ENCODE results near the gene TTR. TPM values are rescaled to one million over a fixed set of nuclear protein-coding genes. Genes with fewer than 3 reads are reported as not detected.

The TTR gene
- total and polyA plus RNA-seq, 8 donors, result 0.32 to 2.0 (median 0.57) TPM; not detected in 2

- DNase-seq (no peak), ATAC-seq (no peak)
- Histone ChIP-seq H3K27me3 (no peaks in the 10 kb centered on the region), H3K27ac (no peak overlapping the region), H3K9me3 (no peaks in the 10 kb centered on the region), H3K36me3 (no peaks in the 10 kb centered on the region), H3K4me1 (no peaks in the 10 kb centered on the region), H3K4me3 (no peak overlapping the region)
- intact Hi-C loops (cut with DNase I), result no loop called here
- no peak for TF ChIP-seq CTCF (IDR thresholded peaks at IDR 0.05)
Observed at GRCh38 chr18:31603315-31603714, 11.6 kb downstream of the TTR start.

GRCh38 chr18:31606265-31606664 is 14.6 kb downstream of the TTR start:
- intact Hi-C loops (cut with DNase I), result no loop called here

GRCh38 chr18:31607384-31607783 is 15.7 kb downstream of the TTR start:
- TF ChIP-seq CTCF (IDR thresholded peaks at IDR 0.05), result no peak
- DNase-seq, result no peak
- Histone ChIP-seq H3K4me3 (no peak overlapping the region), H3K4me1 (no peaks in the 10 kb centered on the region), H3K27me3 (no peaks in the 10 kb centered on the region), H3K36me3 (no peaks in the 10 kb centered on the region), H3K27ac (no peak overlapping the region), H3K9me3 (no peaks in the 10 kb centered on the region)
- intact Hi-C loops (cut with DNase I), result no loop called here
- ATAC-seq, result no peak

More at GRCh38 chr18:31606265-31606664, 14.6 kb downstream of the TTR start:
- ATAC-seq, result no peak
- H3K9me3 ChIP-seq, result no peaks in the 10 kb centered on the region
- no peak overlapping the region for H3K27ac ChIP-seq
- no peak overlapping the region for H3K4me3 ChIP-seq
- no peaks in the 10 kb centered on the region for H3K27me3 ChIP-seq
- no peaks in the 10 kb centered on the region for H3K4me1 ChIP-seq
- no peaks in the 10 kb centered on the region for H3K36me3 ChIP-seq
- TF ChIP-seq CTCF (IDR thresholded peaks at IDR 0.05), result no peak
- no peak for DNase-seq

GRCh38 chr18:31609886-31610285 is 18.2 kb downstream of the TTR start:
- no peak overlapping the region for H3K4me3 ChIP-seq

More at GRCh38 chr18:31609886-31610285, 18.2 kb downstream of the TTR start:
- intact Hi-C loops (cut with DNase I), result no loop called here
- no peaks in the 10 kb centered on the region for H3K9me3 ChIP-seq
- TF ChIP-seq CTCF (IDR thresholded peaks at IDR 0.05), result no peak
- ATAC-seq, result no peak
- no peak overlapping the region for H3K27ac ChIP-seq
- no peaks in the 10 kb centered on the region for H3K36me3 ChIP-seq
- no peak for DNase-seq
- H3K4me1 ChIP-seq, result no peaks in the 10 kb centered on the region
- no peaks in the 10 kb centered on the region for H3K27me3 ChIP-seq

Data from left lung (tissue), 10 donors.